Prostate gland (tissue), 2 donors: ENCODE measurements around the gene TBC1D22A. TPM values are rescaled to one million over a fixed set of nuclear protein-coding genes. Genes with fewer than 3 reads are reported as not detected.

Source experiments
- DNase-seq: peaks from one replicate; pipeline ENCODE4 v3.0.0-alpha.2; 2019; ENCODE audit warnings: low spot score
- H3K27ac ChIP-seq, 2 donors: fragments of 200-600 bp; sonication (generic); 2 replicates each; pipeline ENCODE4 v1.5.1; 2017 to 2019
- H3K27me3 ChIP-seq: fragments of 200-600 bp; sonication (generic); replicated peaks from 2 replicates; pipeline ENCODE4 v1.5.1; 2019; ENCODE audit not compliant: insufficient read depth
- H3K36me3 ChIP-seq, 2 donors: fragments of 200-600 bp; sonication (generic); 1 replicate in 1 of 2; 2 replicates in 1 of 2; pipeline versions ENCODE4 v1.5.1 to v1.8.1; 2017 to 2019
- H3K4me1 ChIP-seq: fragments of 200-600 bp; sonication (generic); replicated peaks from 2 replicates; pipeline ENCODE4 v1.5.1; 2019
- H3K4me3 ChIP-seq, 2 donors: fragments of 200-600 bp; sonication (generic); 2 replicates each; pipeline ENCODE4 v1.5.1; 2017 to 2019
- H3K9me3 ChIP-seq: fragments of 200-600 bp; sonication (generic); 2 replicates; pipeline ENCODE4 v1.5.1; 2017
- POLR2A ChIP-seq: fragments of 450-650 bp; IDR thresholded peaks from one replicate; pipeline ENCODE4 v1.6.1; 2016; ENCODE audit warnings: antibody characterized with exemption, mild to moderate bottlenecking
- POLR2AphosphoS5 ChIP-seq: sonication (generic); formaldehyde crosslinking; IDR thresholded peaks from one replicate; pipeline ENCODE4 v1.6.1; 2017; ENCODE audit warnings: antibody characterized with exemption
- WGBS: methylation state at CpG from one replicate; pipeline ENCODE4 v1.1.5; 2018; 5-methylcytosine and 5-hydroxymethylcytosine counted together
- intact Hi-C: fragments of 100-400 bp; cut with DNase I; formaldehyde crosslinking; loops from one replicate; pipeline ENCODE4 v1.14.2; 2022
- total RNA-seq, 2 donors: library from RNA; depleted of rRNA; stranded (reverse); fragments of >200 nt; gene quantifications; one replicate each; pipeline ENCODE4 v1.1.0, GENCODE V29; 2016
- TF ChIP-seq, protein P1 (sequence below), 4 experiments: fragments of 200-600 bp in 2 of 4; fragments of 450-650 bp in 2 of 4; sonication (generic) in 2 of 4; IDR thresholded peaks; 1 replicate in 3 of 4; 2 replicates in 1 of 4; pipeline ENCODE4 v1.5.1; 2016 to 2019; ENCODE audit warnings: antibody characterized with exemption in 4 of 4, mild to moderate bottlenecking in 2 of 4, moderate library complexity in 2 of 4

TBC1D22A gene
- total RNA-seq, 2 donors from 2014 or later: 16.0 to 30.7 TPM

DNA sequence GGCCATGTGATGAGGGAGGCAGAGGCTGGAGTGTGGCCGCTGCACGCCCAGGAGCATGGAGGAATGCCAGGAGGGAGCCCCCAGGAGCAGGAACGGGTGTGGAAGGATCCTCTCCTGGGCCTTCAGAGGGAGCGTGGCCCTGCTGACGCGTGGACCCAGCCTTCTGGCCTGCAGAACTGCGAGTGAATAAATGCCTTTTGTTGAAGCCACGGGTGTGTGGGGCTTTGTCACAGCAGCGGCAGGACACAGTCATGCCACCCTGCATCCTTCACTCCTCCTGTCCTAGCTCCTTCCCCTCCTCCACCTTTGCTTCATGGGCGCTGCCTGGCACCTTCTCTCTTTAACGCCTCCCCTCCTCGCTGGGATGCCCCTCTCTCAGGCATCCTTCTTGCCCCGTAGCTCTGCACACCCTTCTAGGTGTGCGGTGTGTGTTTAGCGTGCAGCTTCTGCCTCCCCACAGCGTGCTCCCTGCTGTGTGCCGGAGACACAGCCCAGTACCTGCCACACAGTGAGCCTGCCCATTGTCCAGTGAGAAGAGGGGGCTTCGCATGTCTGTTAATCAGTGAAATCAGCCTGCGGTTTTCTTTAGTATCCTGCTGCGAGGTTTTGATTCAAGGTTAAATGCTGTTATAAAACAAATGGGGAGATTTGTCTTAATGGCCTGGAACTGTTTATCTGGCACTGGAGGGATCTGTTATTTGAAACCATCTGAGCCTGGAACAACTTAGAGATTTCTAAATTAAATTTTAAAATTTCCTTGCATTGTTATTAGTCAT, 459.6 kb downstream of the TBC1D22A start:
- TF ChIP-seq, protein P1, sequence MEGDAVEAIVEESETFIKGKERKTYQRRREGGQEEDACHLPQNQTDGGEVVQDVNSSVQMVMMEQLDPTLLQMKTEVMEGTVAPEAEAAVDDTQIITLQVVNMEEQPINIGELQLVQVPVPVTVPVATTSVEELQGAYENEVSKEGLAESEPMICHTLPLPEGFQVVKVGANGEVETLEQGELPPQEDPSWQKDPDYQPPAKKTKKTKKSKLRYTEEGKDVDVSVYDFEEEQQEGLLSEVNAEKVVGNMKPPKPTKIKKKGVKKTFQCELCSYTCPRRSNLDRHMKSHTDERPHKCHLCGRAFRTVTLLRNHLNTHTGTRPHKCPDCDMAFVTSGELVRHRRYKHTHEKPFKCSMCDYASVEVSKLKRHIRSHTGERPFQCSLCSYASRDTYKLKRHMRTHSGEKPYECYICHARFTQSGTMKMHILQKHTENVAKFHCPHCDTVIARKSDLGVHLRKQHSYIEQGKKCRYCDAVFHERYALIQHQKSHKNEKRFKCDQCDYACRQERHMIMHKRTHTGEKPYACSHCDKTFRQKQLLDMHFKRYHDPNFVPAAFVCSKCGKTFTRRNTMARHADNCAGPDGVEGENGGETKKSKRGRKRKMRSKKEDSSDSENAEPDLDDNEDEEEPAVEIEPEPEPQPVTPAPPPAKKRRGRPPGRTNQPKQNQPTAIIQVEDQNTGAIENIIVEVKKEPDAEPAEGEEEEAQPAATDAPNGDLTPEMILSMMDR (IDR thresholded peaks at IDR 0.05): no peak
- TF ChIP-seq POLR2A: no peak
- TF ChIP-seq POLR2AphosphoS5: no peak
- Histone ChIP-seq H3K27ac (no peak overlapping the region), H3K9me3 (no peaks in the 10 kb centered on the region), H3K4me1 (no peaks in the 10 kb centered on the region), H3K27me3 (no peaks in the 10 kb centered on the region), H3K36me3 (no peaks in the 10 kb centered on the region), H3K4me3 (no peak overlapping the region)
- no peak for DNase-seq
- intact Hi-C loops: no loop called here
- 60% methylated on average over 20 of the region's 20 CpGs for whole genome bisulfite sequencing

Other genes with a start within 250 kb of the TBC1D22A start
- gene CELSR1, start 225.0 kb upstream of the TBC1D22A start, total RNA-seq: 10 to 100 TPM; 24.2 to 38.2 TPM
- 10 to 100 TPM; 12.1 to 20.2 TPM for gene GRAMD4, start 142.3 kb upstream of the TBC1D22A start, total RNA-seq
- gene CERK, start 24.4 kb upstream of the TBC1D22A start, total RNA-seq: 10 to 100 TPM; 10.2 to 18.0 TPM